Osteocyte (in vitro differentiated cells): ENCODE results near the gene CABLES2. TPM values are rescaled to one million over a fixed set of nuclear protein-coding genes. Genes with fewer than 3 reads are reported as not detected.

ENCODE experiments used
- DNase-seq: peaks from one replicate; pipeline ENCODE4 v3.0.0; 2021; ENCODE audit warnings: mixed read lengths; ENCODE audit not compliant: unreplicated experiment; ENCODE audit errors: extremely low spot score
- H3K27ac Mint-ChIP-seq: one replicate; pipeline ENCODE4 v1.8.0; 2021; ENCODE audit warnings: mild to moderate bottlenecking, mixed read lengths; ENCODE audit not compliant: unreplicated experiment
- H3K27me3 Mint-ChIP-seq: one replicate; pipeline ENCODE4 v1.8.0; 2021; ENCODE audit warnings: mixed read lengths; ENCODE audit not compliant: unreplicated experiment
- H3K36me3 Mint-ChIP-seq: one replicate; pipeline ENCODE4 v1.8.0; 2021; ENCODE audit warnings: mixed read lengths; ENCODE audit not compliant: unreplicated experiment
- H3K4me1 Mint-ChIP-seq: one replicate; pipeline ENCODE4 v1.8.0; 2021; ENCODE audit warnings: mixed read lengths; ENCODE audit not compliant: unreplicated experiment
- H3K4me3 Mint-ChIP-seq: one replicate; pipeline ENCODE4 v1.8.0; 2021; ENCODE audit warnings: mild to moderate bottlenecking, moderate library complexity, mixed read lengths; ENCODE audit not compliant: unreplicated experiment
- H3K9me3 Mint-ChIP-seq: one replicate; pipeline ENCODE4 v1.8.0; 2021; ENCODE audit warnings: mixed read lengths; ENCODE audit not compliant: unreplicated experiment
- CTCF ChIP-seq: fragments of 200-600 bp; sonication (generic); IDR thresholded peaks from 2 replicates; pipeline ENCODE4 v1.5.0; 2021; ENCODE audit warnings: antibody characterized with exemption, mild to moderate bottlenecking, moderate library complexity
- total RNA-seq: library from RNA; stranded (reverse); gene quantifications from 2 replicates; pipeline ENCODE4 v1.2.1, GENCODE V29; 2021

CABLES2 gene
- total RNA-seq, 1 donor from 2014 or later: 8.8 TPM

DNA sequence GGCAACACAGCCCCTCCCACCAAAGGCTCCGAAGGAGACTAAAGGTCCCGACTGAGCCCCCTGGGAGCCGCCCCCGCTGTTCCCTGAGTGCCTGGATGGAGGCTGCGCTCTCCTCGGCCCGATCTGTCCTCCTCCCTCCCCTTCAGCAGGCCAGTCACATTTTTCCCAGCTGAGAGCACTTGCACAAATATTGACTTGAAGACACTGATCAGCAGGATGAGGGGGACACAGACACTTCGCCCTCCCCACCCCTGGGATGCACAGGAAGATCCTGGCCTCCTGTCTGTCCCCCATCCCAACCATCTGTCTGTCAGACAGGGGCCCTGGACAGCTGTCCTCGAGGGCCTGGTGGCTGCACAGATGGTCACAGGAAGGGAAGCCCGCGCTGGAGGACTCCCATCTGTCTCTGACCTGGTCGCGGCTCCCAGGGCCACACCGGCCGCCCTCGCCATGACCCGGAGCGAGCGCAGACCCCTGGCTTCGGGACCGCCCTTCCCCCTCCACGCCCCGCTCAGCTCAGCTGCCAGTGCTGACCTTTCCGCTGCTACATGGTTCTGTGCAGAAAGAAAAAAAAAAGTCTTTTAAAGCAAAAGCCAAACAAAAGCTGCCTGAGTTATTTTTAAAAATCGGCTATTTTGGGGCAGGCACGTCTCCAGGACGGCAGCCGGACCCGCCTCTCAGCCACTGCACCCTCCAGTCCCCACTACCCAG, 51.1 kb downstream of the CABLES2 start:
- no peak for DNase-seq
- Mint-ChIP-seq H3K27me3 (no peaks in the 10 kb centered on the region), H3K36me3 (no peaks in the 10 kb centered on the region), H3K4me1 (peaks cover 52% of the 10 kb centered on the region), H3K9me3 (no peaks in the 10 kb centered on the region), H3K4me3 (peak overlapping the region; percentile 48), H3K27ac (peak overlapping the region; percentile 81)
- no peak for TF ChIP-seq CTCF

- Mint-ChIP-seq H3K36me3 (no peaks in the 10 kb centered on the region), H3K4me1 (peaks cover 49% of the 10 kb centered on the region), H3K4me3 (no peak overlapping the region), H3K27me3 (no peaks in the 10 kb centered on the region), H3K27ac (peak overlapping the region; percentile 81), H3K9me3 (no peaks in the 10 kb centered on the region)
- TF ChIP-seq CTCF: no peak
- DNase-seq: no peak
Observed at GRCh38 chr20:62355516-62355877, 51.6 kb downstream of the CABLES2 start.

- Mint-ChIP-seq H3K4me1 (peaks cover 50% of the 10 kb centered on the region), H3K27ac (no peak overlapping the region), H3K36me3 (no peaks in the 10 kb centered on the region), H3K4me3 (no peak overlapping the region), H3K27me3 (no peaks in the 10 kb centered on the region), H3K9me3 (no peaks in the 10 kb centered on the region)
- TF ChIP-seq CTCF: no peak
- no peak for DNase-seq
Observed at GRCh38 chr20:62354811-62355341, 52.2 kb downstream of the CABLES2 start.

DNA sequence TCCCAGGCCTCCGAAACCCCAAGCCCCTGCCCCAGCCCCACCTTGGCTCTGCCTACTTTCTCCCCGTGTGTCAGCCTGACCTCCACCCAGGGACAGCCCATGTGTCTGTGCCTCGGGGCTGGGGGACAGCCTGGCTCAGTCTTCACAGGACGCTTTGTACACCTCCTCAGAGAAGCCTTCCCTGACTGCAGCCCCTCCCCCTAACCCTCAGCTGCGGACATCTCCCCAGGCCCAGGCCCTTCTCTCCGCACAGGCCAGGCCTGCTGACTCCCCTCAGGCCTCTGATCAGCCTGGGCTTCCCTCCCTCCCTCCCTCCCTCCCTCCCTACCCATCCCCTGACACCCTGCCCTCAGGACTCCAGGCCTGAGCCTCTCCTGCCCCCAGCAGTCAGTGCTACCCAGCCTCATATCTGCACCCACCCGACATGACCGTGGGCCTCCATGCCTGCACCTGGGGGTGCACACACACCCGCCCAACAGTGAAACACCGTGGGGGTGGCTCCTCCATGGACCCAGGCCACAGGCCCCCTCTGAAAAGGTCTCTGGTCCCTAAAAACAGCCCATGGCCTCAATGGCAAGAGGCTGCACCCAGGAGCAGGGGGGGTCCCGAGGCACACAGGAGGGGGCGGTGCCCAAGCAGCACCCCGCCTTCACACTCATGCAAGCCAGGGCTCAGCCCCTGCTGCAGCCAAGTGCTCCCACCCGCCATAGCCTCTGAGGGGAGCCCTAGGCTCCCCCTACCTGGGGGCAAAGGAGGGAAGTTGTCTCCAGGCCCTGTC, 52.9 kb downstream of the CABLES2 start:
- no peak overlapping the region for H3K27ac Mint-ChIP-seq
- DNase-seq: no peak
- H3K4me3 Mint-ChIP-seq: no peak overlapping the region
- H3K4me1 Mint-ChIP-seq: peaks cover 45% of the 10 kb centered on the region
- H3K9me3 Mint-ChIP-seq: no peaks in the 10 kb centered on the region
- peaks cover 2% of the 10 kb centered on the region for H3K36me3 Mint-ChIP-seq
- no peaks in the 10 kb centered on the region for H3K27me3 Mint-ChIP-seq
- no peak for TF ChIP-seq CTCF
